Measurements from ENCODE around the gene CKAP2L.

DNA sequence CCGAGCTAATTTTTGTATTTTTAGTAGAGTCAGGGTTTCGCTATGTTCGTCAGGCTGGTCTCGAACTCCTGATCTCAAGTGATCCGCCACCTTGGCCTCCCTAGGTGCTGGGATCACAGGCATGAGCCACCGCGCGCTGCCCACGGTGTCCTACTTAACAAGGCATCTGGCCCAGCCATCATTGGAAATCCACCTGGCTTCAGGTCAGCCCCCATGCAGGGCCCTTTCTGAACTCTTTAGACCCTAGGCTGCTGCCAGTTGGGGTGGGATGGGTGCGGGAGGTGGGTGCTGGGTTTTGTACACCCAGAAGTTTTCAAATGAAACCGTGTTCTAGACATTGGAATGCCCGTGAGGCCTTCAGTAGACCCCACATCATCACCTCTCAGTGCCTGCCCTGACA lies 70.2 kb downstream of the CKAP2L start:
- no peak for TF ChIP-seq EZH2 (IDR thresholded peaks at IDR 0.05; ENCODE audit: insufficient read depth, poor library complexity, severe bottlenecking)
- no peak for TF ChIP-seq EZH2phosphoT487 (IDR thresholded peaks at IDR 0.05; ENCODE audit: insufficient read depth, low read depth)

Data from GM23248 (cell line).